GM12891 (cell line): ENCODE results near the gene KLHL34.

Source experiments
- POLR2A ChIP-seq: IDR thresholded peaks from 2 replicates; pipeline ENCODE4 v1.6.1; 2011; ENCODE audit warnings: low read depth, low read length, control low read depth
- POLR2AphosphoS5 ChIP-seq: IDR thresholded peaks from 2 replicates; pipeline ENCODE4 v1.6.1; 2011; ENCODE audit warnings: low read depth, low read length, control low read depth
- TAF1 ChIP-seq: IDR thresholded peaks from 2 replicates; pipeline ENCODE4 v1.6.1; 2011; ENCODE audit warnings: low read depth, low read length, control low read depth

DNA sequence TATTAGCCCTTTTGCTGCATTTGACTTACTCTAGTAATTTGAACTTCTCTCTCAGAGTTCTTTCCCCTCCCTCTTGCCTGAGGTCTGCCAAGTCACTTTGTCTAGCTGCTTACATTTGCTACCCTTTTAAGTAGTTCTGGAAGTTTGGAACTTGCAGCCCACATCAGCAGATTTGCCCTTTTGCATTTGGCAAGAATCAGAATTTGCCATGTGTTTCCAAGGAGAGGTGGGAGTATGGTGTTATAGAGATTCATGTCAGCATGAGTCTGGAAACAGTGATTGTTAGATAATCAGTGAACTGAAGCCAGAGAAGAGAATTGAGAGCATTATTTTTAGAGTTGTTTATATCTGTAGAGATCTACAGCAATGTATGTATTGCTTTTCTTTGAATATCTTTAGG is 52.1 kb downstream of the KLHL34 start:
- no peak for TF ChIP-seq POLR2AphosphoS5
- TF ChIP-seq POLR2A: no peak
- no peak for TF ChIP-seq TAF1
